Upper lobe of left lung (tissue), 6 donors: ENCODE measurements around the gene TMPRSS4. TPM values are rescaled to one million over a fixed set of nuclear protein-coding genes. Genes with fewer than 3 reads are reported as not detected.
A peak's percentile ranks its signal among the peaks of the same experiment; 100 is the strongest.

Source experiments
- ATAC-seq, 2 donors: fragments of 200-7000 bp; cut with Tn5 transposase; one replicate each; pipeline ENCODE4 v1.9.1; 2022; ENCODE audit warnings: mild to moderate bottlenecking in 2 of 2, moderate library complexity in 2 of 2; ENCODE audit not compliant: low FRiP score in 2 of 2
- DNase-seq, 2 donors: peaks; one replicate each; pipeline ENCODE4 v3.0.0-alpha.2; 2019 to 2020
- H3K27ac ChIP-seq, 4 donors: fragments of 200-600 bp; sonication (generic); one replicate each; pipeline ENCODE4 v1.5.1; 2016 to 2019
- H3K27me3 ChIP-seq, 4 donors: fragments of 200-600 bp; sonication (generic); one replicate each; pipeline ENCODE4 v1.5.1; 2017 to 2019
- H3K36me3 ChIP-seq, 4 donors: fragments of 200-600 bp; sonication (generic); one replicate each; pipeline ENCODE4 v1.5.1; 2016 to 2019
- H3K4me1 ChIP-seq, 4 donors: fragments of 200-600 bp; sonication (generic); one replicate each; pipeline ENCODE4 v1.5.1; 2018 to 2019
- H3K4me3 ChIP-seq, 4 donors: fragments of 200-600 bp; sonication (generic); one replicate each; pipeline ENCODE4 v1.5.1; 2017 to 2019; ENCODE audit warnings: mild to moderate bottlenecking in 2 of 4, moderate library complexity in 1 of 4
- H3K9me3 ChIP-seq, 4 donors: fragments of 200-600 bp; sonication (generic); one replicate each; pipeline ENCODE4 v1.5.1; 2018 to 2019
- CTCF ChIP-seq, 6 experiments: fragments of 450-650 bp in 4 of 6; fragments of 200-600 bp in 2 of 6; sonication (generic) in 2 of 6; IDR thresholded peaks; one replicate each; pipeline ENCODE4 v1.5.1; 2016 to 2019; ENCODE audit warnings: antibody characterized with exemption in 6 of 6
- EP300 ChIP-seq, 4 donors: sonication (generic); formaldehyde crosslinking; IDR thresholded peaks; one replicate each; pipeline ENCODE4 v1.5.1; 2017; ENCODE audit warnings: antibody characterized with exemption in 4 of 4, control low read depth in 2 of 4
- POLR2A ChIP-seq, 4 donors: fragments of 450-650 bp; IDR thresholded peaks; one replicate each; pipeline ENCODE4 v1.5.1; 2016 to 2017; ENCODE audit warnings: antibody characterized with exemption in 4 of 4, mild to moderate bottlenecking in 2 of 4
- POLR2AphosphoS5 ChIP-seq, 2 donors: sonication (generic); formaldehyde crosslinking; IDR thresholded peaks; one replicate each; pipeline ENCODE4 v1.5.1; 2017; ENCODE audit warnings: antibody characterized with exemption in 2 of 2
- WGBS, 2 donors: methylation state at CpG; one replicate each; pipeline ENCODE4 v1.1.5; 2017 to 2018; 5-methylcytosine and 5-hydroxymethylcytosine counted together
- total RNA-seq, 6 donors: library from RNA; depleted of rRNA in 4 of 6; stranded (reverse); fragments of >200 nt in 4 of 6; gene quantifications; one replicate each; pipeline versions ENCODE4 v1.1.0 to v1.2.1, GENCODE V29; 2016 to 2021
- donor health status: DM: no; HTN: no; CAD: no; lungs with moderate emphysema.
- donor health status: DM: no; HTN: yes; CAD: no; lungs with severe emphysema.

Gene TMPRSS4
- total RNA-seq, 6 donors from 2014 or later = 1.6 to 14.3 (median 3.1) TPM

DNA sequence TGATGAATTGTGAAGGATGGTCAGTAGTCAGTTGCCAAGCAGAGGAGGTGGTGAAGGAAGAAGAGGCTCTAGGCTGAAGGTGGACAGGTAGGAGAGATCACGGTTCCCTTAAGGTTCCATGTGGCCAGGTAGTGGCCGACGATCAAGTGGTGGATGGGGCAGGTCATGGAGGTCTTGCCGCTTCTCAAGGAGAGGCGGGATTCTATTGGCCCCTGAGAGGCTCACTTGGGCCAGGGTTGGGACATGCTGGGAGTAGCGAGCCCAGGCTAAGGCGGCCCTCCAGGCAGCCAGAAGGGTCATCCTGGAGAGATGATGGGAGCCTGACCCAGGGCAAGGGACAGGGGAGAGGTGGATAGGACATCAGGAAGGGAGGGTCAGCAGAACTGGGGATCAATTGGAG is 20.9 kb upstream of the TMPRSS4 start:
- no peaks in the 10 kb centered on the region for H3K27me3 ChIP-seq
- ATAC-seq = no peak
- 95 to 96% methylated on average over 7 of the region's 7 CpGs for WGBS, 2 donors
- no peaks in the 10 kb centered on the region for H3K36me3 ChIP-seq
- H3K9me3 ChIP-seq = no peaks in the 10 kb centered on the region
- H3K27ac ChIP-seq = no peak overlapping the region
- no peak overlapping the region for H3K4me3 ChIP-seq
- H3K4me1 ChIP-seq = peaks cover 0 to 4% (median 0%) of the 10 kb centered on the region in 4 donors
- no peak for TF ChIP-seq CTCF (IDR thresholded peaks at IDR 0.05)
- TF ChIP-seq POLR2A (IDR thresholded peaks at IDR 0.05) = no peak
- TF ChIP-seq EP300 (IDR thresholded peaks at IDR 0.05) = no peak
- TF ChIP-seq POLR2AphosphoS5 (IDR thresholded peaks at IDR 0.05) = no peak
- DNase-seq = no peak

GRCh38 chr11:118056806-118057205 is 20.1 kb upstream of the TMPRSS4 start:
- no peak for ATAC-seq
- H3K4me3 ChIP-seq = no peak overlapping the region
- no peak for DNase-seq

GRCh38 chr11:118057251-118058145 is 19.4 kb upstream of the TMPRSS4 start:
- TF ChIP-seq POLR2A (IDR thresholded peaks at IDR 0.05) (no peak), EP300 (IDR thresholded peaks at IDR 0.05) (no peak), CTCF (IDR thresholded peaks at IDR 0.05) (no peak), POLR2AphosphoS5 (IDR thresholded peaks at IDR 0.05) (no peak)
- no peaks in the 10 kb centered on the region for H3K4me1 ChIP-seq
- no peak overlapping the region for H3K27ac ChIP-seq
- no peak overlapping the region for H3K4me3 ChIP-seq
- no peaks in the 10 kb centered on the region for H3K36me3 ChIP-seq
- WGBS, 2 donors = 75 to 79% methylated on average over 14 of the region's 14 CpGs
- H3K9me3 ChIP-seq = no peaks in the 10 kb centered on the region
- peak; percentile 13 to 63 for DNase-seq
- no peaks in the 10 kb centered on the region for H3K27me3 ChIP-seq
- no peak for ATAC-seq

More at GRCh38 chr11:118056806-118057205, 20.1 kb upstream of the TMPRSS4 start:
- TF ChIP-seq POLR2A (IDR thresholded peaks at IDR 0.05) (no peak), CTCF (IDR thresholded peaks at IDR 0.05) (no peak)
- Histone ChIP-seq H3K4me1 (peaks cover 0 to 4% (median 0%) of the 10 kb centered on the region in 4 donors), H3K27me3 (no peaks in the 10 kb centered on the region), H3K9me3 (no peaks in the 10 kb centered on the region), H3K36me3 (no peaks in the 10 kb centered on the region), H3K27ac (no peak overlapping the region)
- WGBS, 2 donors = 61 to 80% methylated on average over 8 of the region's 8 CpGs

DNA sequence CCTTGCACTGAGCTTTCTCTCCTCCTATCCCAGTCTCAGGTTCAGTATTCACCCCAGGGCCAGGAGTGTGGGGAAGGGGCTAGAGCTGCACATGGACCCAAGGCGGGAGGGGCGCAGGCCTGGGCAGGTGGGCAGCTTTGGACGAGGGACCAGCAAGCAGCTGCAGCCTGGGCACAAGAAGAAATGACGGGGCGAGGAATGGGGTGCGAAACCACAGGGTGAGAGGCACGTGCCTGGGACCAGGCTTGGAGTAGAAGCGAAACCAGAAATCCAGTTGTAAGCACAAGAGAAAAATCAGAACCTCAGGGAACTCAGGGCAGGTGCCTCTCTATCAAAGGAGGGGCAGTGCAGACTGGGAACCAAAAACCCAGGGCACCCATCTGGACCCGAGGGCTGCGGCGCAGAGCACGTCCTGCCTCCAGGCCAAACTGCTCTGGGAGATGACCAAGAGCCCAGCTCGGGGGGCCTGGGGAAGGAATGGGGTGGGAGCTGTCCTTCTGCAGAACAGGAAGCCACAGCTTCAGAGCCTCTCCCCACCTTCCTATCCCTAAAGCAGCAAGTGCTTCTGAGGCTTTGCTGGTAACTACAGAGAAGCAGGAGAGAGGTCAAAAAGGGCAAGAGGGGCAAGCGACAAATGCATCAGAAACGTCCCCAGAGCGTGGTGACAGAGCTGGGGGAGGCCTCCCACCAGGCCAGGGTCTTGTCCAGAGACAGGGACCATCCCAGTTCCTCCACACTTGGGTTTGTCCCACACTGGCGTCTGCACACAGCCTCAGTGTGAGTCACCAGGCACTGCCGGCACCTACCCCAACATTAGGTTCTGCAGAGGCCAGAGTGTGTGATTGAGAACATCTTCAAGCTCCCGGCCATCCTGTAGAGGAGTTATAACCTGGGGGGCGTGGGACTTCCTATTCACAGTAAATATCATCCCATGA is 18.3 kb upstream of the TMPRSS4 start:
- no peaks in the 10 kb centered on the region for H3K4me1 ChIP-seq
- no peak overlapping the region for H3K27ac ChIP-seq
- WGBS, 2 donors = 77 to 80% methylated on average over 19 to 20 of the region's 20 CpGs
- ATAC-seq (no peak), DNase-seq (peak in 1 of 2 donors; percentile 49)
- no peak for TF ChIP-seq EP300 (IDR thresholded peaks at IDR 0.05)
- TF ChIP-seq CTCF (IDR thresholded peaks at IDR 0.05) = no peak
- no peak for TF ChIP-seq POLR2A (IDR thresholded peaks at IDR 0.05)
- no peak for TF ChIP-seq POLR2AphosphoS5 (IDR thresholded peaks at IDR 0.05)
- no peak overlapping the region for H3K4me3 ChIP-seq
- no peaks in the 10 kb centered on the region for H3K9me3 ChIP-seq
- H3K27me3 ChIP-seq = no peaks in the 10 kb centered on the region
- no peaks in the 10 kb centered on the region for H3K36me3 ChIP-seq
